HTERT RPE-1 (cell line): ENCODE results near the gene FXYD6.

ENCODE experiments used
- in situ Hi-C: fragments of 300-500 bp; cut with MboI; formaldehyde crosslinking; loops from 4 replicates; pipeline ENCODE4 v1.14.3; 2020; ENCODE audit warnings: low sequenced_read_pairs

FXYD6 gene

DNA sequence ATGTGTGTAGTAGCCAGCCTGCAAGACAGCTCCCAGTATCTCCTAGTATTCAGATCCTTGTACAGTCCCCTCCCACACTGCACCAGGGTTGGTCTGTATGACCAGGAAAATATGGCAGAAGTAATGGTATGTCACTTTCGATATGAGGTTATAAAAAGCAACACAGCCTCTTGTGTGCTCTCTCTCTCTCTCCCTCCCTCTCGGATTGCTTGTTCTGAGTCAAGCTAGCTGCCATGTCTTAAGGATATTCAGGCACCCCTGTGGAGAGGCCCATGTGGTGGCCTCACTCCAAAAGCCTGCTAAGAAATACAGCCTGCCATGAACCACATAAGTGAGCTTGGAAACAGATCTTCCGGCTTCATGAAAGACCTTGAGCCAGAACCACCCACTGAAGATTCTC, 25.4 kb downstream of the FXYD6 start:
- in situ Hi-C loops = no loop called here

DNA sequence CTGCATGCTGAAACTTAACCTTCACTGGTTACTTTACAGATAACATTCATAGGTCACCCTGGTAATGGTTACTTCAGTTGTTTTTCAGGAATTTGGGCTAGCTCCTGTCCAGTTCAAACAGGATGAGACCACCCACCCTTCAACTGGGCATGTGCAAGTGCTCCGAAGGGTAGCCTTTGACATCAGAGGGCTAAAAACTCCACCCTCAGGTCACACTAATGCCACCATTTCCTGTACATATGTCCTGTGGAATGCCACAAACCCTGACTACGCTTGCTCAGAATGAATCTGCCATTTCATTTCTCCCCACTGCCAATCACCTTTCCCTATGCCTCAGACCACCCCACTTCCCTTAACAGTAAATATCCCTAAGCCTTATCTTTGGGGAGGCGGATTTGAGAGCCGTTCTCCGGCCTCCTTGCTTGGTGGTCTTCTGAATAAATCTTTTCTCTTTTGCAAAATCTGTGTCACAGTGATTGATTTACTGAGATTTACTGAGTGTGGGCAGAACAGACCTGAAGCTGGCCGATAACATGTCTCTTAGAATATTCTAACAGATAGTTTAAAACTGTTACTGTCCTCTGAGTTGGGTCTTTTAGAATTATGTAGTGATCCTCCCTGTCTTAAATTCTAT, 26.6 kb downstream of the FXYD6 start:
- in situ Hi-C loops = no loop called here

DNA sequence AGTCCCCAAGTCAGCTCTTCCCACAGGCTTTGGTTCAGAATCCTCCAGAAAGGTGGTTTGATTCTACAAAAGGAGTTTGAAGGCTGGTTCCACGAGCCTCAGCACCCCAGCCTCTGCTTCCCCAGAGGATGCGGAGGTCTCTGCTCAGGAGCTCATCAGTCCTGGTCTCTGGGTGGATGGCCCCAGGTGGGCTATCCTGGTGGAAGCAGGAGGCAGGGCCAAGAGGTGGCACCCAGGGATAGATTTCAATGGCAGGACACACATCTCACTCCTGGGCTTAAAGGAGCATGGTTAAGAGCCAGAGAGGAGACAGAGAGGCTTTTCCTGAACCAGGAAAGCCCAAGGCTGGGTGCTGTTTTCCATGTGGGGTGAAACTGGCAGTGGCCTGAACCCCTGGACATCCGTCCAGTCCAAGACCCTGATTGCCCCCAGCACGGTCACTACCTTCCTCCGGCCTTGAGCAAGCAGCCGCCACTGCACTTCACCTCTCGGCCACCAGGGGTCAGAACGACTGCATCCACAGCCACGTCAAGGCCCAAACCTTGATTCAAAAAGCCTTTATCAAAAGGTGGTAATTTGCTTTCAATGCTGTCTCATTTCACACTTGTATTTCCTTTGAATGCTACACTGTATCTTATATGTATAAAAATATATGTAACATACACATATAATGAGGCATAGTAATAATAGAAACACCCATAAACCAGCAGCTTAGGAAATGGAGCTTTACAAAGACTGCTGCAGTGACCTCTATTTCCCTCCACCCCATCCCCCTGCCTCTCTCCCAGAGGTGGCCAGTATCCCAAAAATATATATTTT, 32.6 kb downstream of the FXYD6 start:
- in situ Hi-C loops = no loop called here

DNA sequence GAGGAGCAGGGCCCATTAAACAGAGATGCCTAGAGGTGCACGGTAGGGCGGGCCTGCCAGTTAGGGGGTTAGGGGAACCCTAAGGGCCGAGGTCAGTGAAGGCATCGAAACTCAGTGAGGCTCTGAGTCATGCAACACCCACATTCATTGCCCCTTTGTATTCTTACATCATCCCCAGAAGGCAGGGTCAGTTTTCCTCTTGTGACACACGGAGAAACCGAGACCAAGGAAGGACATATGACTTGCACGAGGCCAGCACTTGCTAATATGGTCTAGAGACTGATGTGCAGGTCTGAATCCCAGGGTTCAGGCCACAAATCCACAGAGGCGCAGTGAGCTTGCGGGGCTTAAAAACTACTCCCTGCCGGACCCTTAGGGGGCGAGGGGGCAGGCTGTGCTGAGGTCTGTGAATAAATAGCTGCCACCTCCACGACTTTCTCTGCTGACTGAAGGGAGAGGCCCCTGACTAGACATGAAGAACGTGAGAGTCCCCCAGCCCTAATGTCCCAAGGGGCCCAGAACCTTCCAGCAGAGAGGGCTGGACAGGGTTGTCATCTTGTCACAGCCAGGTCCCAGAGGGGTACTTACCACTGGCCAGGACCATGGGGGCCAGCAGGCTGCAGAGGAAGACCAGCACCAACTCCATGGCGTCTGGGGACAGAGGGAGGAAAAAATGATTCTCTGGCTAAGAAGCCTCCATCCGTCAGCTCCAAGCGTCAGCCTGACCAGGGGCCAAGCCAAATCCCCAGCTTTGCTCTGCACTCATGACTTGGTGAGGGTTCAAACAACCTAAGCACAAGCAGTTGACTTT, 34.1 kb downstream of the FXYD6 start:
- in situ Hi-C loops = no loop called here

DNA sequence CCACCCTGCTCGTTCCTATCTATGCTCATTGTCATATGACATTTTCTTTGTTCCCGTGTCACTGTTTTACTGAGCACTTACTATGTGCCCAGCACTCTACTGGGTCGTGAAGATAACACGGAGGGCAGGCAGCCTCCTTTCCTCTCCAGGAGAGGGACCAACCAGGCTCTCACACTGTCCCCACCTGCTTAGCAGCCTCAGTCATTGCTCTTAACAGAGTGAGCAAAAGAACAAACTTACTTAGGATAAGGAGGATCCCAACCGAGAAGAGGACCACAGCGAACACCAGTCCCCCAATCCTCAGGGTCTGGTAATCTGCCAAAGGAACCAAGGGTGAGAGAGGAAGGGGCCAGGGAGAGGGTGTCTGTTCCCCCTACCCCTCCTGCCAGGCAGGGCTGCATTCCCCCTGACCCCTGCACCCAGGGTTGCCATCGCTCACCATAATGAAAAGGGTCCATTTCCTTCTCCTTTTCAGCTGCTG, 34.9 kb downstream of the FXYD6 start:
- in situ Hi-C loops = no loop called here

DNA sequence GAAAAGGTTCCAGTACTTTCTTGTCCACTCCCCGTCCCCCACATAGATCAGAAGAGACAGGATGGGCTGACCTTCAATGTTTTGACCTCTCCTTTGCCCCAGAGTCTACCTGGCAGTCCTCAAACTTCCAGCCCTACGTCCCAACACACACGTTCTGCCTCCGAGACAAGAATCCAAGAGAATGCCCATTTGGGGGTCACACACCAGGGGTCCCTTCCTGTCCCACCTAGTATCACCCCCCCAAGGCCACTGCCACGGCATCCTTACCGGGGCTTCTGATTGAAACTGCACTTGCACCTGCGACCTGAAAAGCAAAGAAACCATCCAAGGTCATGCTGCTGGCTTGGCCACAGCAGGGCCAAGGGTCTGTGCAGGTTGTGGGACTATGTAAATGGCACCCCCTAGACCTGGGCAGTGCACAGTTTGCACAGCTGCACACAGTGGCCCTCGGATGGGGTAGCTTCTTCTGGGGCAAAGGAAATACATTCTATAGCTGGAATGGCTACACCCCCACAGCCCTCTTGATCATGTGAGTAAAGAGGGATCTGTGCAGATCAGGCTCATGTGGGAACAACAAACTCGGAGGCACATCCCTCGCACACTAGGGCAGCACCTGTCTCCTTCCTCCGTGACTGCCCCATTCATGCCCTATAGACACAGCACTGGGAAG, 35.4 kb downstream of the FXYD6 start:
- in situ Hi-C loops = no loop called here

DNA sequence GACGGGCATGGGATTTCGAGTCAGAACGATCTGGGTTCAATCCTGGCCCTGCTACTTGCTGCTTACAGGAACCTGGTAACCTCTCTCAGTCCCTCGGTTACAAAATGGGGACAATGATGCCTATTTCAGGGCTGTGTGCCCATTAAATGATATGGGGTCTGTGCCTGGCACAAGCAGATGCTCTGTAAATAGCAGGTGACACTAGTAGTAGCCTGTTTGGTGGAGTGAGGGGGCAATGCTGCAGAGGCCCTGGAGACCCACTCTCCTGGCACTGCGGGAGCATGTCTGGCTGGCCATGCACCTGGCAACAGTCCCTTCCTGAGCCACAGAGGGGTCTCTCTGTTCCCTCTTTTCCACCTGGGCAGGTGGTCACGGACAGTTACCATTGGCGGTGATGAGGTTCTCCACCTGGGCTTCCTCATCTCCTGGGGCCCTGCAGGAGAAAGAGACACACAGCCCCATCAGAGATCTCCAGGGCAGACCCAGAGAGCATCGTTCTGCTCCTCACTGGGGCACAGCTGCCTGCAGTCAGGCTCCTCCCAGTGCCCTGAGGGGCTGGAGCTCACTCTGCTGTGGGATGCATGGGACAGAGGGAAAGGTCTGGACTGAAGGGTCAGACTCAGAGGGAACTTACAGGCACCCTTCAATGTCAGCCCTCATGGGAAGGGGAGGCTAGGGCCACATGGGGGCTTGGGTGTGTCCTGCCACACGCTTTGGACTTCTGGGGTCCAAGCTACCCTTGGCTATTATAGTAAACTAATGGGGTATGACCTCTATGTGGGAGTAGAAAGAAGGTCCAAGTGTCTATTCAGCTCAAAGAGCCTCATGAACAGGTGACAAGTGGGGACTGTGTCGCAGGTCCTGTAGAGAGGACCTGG, 36.3 kb downstream of the FXYD6 start:
- in situ Hi-C loops = no loop called here

DNA sequence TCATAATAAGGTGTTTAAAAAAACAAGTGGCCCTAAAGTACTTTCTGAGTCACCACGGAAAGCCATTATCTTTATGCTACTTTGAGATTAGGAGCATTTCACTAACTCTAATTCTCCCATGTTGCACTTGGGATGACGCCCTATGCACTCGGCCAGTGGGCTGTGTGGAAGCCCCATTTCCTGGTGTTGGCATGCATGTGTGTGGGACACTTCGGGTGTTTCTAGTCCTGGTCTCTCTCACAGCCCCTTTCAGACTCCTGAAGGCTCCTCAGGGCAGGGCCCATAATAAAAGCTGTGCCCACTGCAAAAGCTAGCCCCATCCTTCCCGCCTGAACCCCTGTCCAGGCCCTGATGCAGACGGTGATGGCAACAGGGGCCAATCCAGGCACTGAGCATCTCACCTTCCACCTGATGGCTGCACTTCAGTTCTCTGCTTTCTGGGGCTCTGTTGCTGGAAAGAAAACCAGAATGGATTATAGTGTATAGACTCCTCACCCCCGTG, 37.0 kb downstream of the FXYD6 start:
- in situ Hi-C loops = no loop called here

DNA sequence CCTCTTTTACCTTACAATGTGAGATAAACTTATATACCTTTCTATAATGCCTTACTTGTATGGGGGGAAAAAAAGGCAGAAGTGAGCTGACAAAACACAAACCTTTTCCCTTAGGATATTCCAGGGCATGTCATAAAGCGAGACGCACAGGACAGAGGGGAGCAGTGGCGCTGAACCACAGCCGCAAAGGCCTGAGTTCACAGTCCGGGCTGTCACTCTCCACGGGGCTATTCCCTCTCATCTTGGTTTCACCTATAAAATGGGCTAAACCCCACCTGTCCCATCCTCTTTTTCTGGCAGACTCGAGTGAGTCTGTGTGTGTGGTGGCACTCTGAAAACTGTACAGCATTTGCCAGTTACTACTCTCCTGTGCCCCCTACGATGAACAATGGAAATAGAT, 37.6 kb downstream of the FXYD6 start:
- in situ Hi-C loops = no loop called here

DNA sequence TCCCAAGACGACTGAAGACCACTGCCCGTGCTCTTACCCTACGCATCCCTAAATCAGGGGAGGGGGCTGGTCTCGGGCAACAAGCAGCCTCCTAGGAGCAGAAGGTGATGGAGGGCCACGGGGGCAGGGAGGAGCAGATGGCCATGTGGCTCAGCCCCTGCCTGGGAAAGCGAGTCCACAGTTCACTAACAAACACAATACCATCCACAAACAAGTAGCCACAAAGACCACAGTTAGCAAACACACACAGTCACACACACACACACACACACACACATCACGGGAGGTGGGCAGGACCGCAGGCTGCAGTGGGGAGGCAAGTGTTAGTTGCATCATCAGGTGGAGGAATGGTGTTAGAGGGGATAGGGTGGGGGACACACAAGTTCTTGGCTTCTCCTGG, 38.7 kb downstream of the FXYD6 start:
- in situ Hi-C loops = no loop called here

DNA sequence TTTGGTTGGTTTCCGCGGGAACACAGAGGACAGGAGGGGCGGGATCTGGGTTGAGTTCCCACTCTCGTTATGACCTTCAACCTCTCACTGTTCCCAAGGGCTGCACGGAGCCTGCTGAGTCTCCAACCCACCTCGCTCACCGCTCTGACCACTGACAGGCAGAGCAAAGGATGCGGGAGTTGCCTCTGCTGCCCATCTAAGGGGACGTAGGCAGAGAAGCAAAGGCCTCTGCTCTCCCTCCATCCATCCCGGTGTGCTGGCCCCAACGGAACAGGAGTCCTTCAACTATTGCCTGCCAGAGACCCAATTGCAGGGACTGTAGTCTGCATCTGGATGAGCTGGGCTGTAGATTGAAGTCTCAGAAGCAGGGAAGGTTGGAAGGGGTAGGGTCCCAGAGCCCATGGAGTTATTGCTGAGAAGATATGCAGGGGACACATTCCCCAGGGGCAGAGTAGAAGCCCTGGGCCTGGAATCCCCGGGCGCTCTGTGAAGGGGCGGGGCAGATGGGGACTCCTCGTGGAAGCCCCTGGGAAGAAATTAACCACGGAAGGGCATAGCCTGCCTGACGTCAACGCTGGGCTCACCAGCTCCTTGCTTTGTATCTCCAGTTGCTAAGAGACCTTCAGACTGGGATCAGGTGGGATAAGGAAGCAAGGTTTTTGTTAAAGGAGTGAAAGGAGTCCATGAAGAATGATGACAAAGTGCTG, 39.2 kb downstream of the FXYD6 start:
- in situ Hi-C loops = no loop called here

DNA sequence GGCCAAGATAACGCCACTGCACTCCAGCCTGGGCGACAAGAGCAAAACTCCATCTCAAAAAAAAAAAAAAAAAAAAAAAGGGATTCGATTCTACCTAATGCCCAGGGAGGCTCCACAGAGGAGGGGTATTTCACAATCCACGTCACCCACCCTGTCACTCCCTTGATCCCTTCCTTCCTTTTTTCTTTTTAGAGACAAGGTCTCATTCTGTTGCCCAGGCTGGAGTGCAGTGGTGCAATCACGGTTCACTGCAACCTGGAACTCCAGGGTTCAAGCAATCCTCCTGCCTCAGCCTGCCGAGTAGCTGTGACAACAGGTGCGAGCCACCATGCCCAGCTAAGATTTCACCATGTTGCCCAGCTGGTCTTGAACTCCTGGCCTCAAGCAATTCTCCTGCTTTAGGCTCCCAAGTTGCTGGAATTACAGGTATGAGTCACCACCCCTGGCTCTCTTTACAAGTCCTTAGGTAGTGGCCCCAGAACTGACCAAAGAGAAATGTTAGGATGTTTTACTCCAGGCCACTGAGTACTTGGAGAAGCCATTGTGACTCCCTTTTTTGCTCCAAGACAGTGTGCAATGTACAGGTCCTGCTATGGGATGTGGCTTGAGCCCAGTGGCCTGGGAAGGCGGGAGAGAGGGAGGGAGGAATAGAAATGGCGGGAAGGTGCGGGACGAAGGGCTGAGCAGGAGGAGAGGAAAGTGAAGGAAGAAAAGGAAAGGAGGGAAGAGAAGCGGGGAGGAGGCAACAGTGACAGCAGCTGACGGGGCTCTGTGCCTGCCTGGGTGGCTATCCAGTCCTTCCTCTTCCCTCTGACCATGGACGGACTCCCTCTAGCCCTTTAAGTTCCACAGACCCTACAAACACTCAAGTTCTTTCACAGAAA, 40.1 kb downstream of the FXYD6 start:
- in situ Hi-C loops = no loop called here

DNA sequence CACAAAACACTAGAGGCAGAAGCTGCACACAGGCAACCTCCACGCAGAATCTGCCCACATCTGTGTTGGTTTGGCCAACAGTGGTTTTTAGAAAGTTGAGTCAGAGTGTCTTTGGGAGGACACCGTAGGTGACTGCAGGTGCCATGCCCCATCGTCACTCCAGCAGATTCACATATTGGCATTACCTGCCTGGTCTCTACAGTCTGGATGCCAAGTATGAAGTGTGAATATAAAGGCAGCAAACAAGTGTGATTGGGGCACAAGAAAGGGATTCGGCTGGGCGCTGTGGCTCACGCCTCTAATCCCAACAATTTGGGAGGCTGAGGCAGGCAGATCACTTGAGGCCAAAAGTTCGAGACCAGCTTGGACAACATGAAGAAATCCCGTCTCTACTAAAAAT, 40.9 kb downstream of the FXYD6 start:
- in situ Hi-C loops = no loop called here

DNA sequence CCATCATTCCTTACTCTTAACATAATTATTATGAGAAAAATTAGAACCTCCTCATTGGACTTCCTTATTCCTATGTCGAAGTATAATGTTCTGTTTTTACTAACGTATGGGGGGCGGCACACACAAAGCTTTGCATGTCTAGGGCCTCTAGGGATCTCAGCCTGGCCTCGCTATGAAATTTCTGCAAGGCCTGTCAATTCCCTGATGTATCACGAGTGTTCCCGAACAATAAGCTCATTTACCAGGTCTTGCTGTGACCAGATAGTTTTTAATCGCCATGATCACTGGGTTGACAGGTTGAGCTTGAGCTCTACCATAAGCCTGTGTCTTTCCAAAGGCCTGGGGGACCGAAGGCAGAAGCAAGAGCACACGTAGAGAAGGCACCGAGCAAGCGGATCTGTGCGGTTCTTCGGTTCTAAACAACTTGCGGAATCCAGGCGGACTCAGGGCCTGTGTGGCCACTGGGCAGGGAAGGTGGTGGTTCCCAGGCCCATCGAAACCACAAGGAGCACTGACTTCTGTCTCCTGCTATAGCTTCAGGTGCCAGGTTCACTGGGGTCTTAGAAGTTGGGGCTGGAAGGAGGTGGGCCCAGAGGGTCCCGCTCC, 41.5 kb downstream of the FXYD6 start:
- in situ Hi-C loops = no loop called here

DNA sequence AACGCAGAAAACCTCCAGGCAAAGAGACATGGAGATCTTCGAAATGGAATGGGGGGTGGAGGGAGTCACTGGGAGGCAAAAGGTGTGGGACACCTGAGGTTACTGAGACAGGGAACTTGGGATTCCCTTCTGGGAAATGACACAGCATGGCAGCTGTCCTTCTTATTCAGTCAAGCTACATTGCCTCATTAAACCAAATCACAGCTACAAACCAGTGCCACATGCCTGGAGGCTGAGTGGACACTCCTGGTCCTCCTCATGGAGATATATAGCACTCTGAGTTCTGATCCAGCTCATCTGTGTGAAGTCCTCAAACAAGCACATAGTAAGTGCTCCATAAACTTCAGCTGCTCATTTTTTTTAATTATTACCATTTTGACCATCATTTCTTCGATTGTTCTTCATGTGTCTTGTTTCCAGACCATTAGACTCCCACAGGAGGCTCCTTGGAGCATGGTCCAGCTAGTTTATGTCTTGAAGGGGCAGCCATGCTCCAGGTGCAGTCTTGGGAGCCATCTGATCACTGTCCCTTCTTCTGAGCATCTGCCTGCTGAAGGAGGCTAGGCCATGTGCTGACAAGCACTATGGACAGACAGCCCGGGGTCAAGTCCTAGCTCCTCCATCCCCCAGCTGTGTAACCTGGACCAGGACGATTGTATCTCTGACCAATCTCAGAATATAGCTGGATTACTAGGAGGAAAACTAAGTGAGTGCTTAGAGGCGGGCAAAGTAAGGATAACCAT, 42.2 kb downstream of the FXYD6 start:
- in situ Hi-C loops = no loop called here

DNA sequence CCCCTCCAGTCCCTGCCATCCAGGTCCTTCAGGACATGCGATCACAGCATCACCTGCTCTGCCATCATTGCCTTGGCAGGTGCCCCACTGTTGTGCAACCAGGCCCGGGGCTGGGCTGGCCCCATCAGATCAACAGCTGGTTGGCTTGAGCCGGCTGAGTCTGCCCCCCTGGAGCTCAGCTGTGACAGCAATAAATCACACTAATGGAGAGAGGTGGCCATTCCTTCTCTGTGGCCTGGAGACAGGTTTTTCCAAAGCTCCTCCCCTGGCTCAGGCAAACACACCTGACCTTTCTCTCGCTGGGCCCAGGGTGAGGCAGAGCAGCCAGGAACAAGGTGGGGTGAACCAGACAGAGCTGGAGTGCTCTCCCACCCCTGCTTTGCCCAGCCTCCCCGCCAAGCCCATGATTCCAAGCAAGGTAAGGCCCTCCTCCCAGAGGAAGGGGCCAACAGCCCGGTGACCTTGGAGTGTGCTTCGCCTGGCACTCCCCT, 43.0 kb downstream of the FXYD6 start:
- in situ Hi-C loops = no loop called here

DNA sequence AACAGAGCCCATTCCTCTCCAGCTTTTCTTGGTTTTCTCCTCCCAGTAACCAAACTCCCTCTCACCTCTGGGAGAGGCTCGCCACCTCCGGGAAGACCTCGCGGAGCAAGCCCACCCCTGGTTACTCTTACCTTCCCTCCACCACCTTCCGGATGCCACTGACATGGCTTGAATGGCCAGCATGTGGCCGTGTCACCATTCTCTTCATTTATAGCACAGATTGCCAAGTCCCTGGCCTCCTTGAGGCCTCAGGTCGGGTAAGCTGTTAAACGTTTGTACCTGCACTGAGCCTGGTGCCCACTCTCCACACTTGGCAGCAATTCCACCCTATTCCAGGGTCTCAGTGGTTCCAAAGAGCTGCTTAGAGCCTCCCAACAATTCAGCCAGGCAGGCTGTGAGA, 43.9 kb downstream of the FXYD6 start:
- in situ Hi-C loops = no loop called here
